MM.1S (cell line): Measurements from ENCODE around the gene PHF12.

Experiments
- DNase-seq: peaks from one replicate; pipeline ENCODE4 v3.0.0-alpha.2; 2015
- H2AFZ ChIP-seq: fragments of 300-600 bp; sonication (generic); 2 replicates; pipeline ENCODE4 v1.6.0; 2016; ENCODE audit warnings: antibody characterized with exemption, low read length
- H3F3A ChIP-seq: fragments of 300-600 bp; sonication (generic); 2 replicates; pipeline ENCODE4 v1.6.1; 2016; ENCODE audit warnings: mild to moderate bottlenecking, antibody characterized with exemption, low read length, moderate library complexity, mixed read lengths; ENCODE audit not compliant: insufficient read depth
- H3K27ac ChIP-seq: fragments of 300-600 bp; sonication (generic); 2 replicates; pipeline ENCODE4 v1.5.1; 2016; ENCODE audit warnings: mild to moderate bottlenecking, low read length
- H3K27me3 ChIP-seq: fragments of 300-600 bp; sonication (generic); replicated peaks from 2 replicates; pipeline ENCODE4 v1.6.0; 2016; ENCODE audit warnings: low read length; ENCODE audit not compliant: insufficient read depth
- H3K36me3 ChIP-seq: fragments of 300-600 bp; sonication (generic); replicated peaks from 2 replicates; pipeline ENCODE4 v1.6.1; 2016; ENCODE audit warnings: mild to moderate bottlenecking, low read length, mixed read lengths; ENCODE audit not compliant: insufficient read depth
- H3K4me1 ChIP-seq: fragments of 300-600 bp; sonication (generic); 2 replicates; pipeline ENCODE4 v1.6.1; 2016; ENCODE audit warnings: low read length, mixed read lengths
- H3K4me2 ChIP-seq: fragments of 300-600 bp; sonication (generic); 2 replicates; pipeline ENCODE4 v1.6.0; 2016; ENCODE audit warnings: low read depth, low read length
- H3K4me3 ChIP-seq: fragments of 300-600 bp; sonication (generic); 2 replicates; pipeline ENCODE4 v1.5.1; 2016; ENCODE audit warnings: low read length, mixed read lengths
- H3K79me2 ChIP-seq: fragments of 300-600 bp; sonication (generic); 2 replicates; pipeline ENCODE4 v1.6.1; 2016; ENCODE audit warnings: mixed run types, low read length, mixed read lengths
- H3K9ac ChIP-seq: fragments of 300-600 bp; sonication (generic); 2 replicates; pipeline ENCODE4 v1.6.1; 2016; ENCODE audit warnings: low read length, mixed read lengths
- H3K9me2 ChIP-seq: fragments of 300-600 bp; sonication (generic); replicated peaks from 2 replicates; pipeline ENCODE4 v1.6.1; 2016; ENCODE audit warnings: mild to moderate bottlenecking, low read length, mixed read lengths; ENCODE audit not compliant: insufficient read depth
- H3K9me3 ChIP-seq: fragments of 300-600 bp; sonication (generic); replicated peaks from 2 replicates; pipeline ENCODE4 v1.6.1; 2016; ENCODE audit warnings: mild to moderate bottlenecking, low read length, mixed read lengths; ENCODE audit not compliant: insufficient read depth
- H4K20me1 ChIP-seq: fragments of 300-600 bp; sonication (generic); 2 replicates; pipeline ENCODE4 v1.6.1; 2016; ENCODE audit warnings: mild to moderate bottlenecking, low read length, moderate library complexity, mixed read lengths; ENCODE audit not compliant: insufficient read depth
- EZH2 ChIP-seq: fragments of 300-600 bp; sonication (generic); optimal IDR thresholded peaks from 2 replicates; pipeline ENCODE3; 2017; ENCODE audit warnings: low read depth, mild to moderate bottlenecking, antibody characterized with exemption, low read length, mixed read lengths
- EZH2phosphoT487 ChIP-seq: fragments of 300-600 bp; sonication (generic); IDR thresholded peaks from 2 replicates; pipeline ENCODE4 v1.6.1; 2018; ENCODE audit warnings: antibody characterized with exemption, low read length
- TF ChIP-seq, protein P1 (sequence below): fragments of 300-600 bp; sonication (generic); IDR thresholded peaks from 2 replicates; pipeline ENCODE4 v1.5.1; 2016; ENCODE audit warnings: antibody characterized with exemption, low read length, mixed read lengths

The PHF12 gene

DNA sequence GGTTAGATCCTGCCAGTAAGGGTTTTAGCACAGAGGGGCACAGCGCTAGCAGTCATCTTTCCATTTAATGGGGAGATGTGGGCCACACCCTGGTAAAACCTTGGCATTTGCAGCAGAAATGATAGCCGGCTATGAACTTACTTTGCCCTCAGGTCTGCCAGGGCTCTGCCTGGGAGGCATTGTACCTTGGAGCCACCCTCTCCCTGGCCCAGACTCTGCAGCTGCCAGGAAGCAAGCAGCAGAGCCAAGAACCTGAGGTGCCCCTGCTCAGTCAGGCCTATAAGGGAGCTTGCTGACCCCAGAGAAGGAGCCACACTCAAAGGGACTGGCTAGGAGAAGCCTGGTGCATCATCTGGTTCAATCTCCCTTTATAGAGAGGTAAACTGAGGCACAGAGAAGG, 23.7 kb upstream of the PHF12 start:
- H3K27me3 ChIP-seq = no peaks in the 10 kb centered on the region
- no peak overlapping the region for H3K4me3 ChIP-seq
- H3K9me3 ChIP-seq = no peaks in the 10 kb centered on the region
- no peak for TF ChIP-seq EZH2
- TF ChIP-seq, protein P1, sequence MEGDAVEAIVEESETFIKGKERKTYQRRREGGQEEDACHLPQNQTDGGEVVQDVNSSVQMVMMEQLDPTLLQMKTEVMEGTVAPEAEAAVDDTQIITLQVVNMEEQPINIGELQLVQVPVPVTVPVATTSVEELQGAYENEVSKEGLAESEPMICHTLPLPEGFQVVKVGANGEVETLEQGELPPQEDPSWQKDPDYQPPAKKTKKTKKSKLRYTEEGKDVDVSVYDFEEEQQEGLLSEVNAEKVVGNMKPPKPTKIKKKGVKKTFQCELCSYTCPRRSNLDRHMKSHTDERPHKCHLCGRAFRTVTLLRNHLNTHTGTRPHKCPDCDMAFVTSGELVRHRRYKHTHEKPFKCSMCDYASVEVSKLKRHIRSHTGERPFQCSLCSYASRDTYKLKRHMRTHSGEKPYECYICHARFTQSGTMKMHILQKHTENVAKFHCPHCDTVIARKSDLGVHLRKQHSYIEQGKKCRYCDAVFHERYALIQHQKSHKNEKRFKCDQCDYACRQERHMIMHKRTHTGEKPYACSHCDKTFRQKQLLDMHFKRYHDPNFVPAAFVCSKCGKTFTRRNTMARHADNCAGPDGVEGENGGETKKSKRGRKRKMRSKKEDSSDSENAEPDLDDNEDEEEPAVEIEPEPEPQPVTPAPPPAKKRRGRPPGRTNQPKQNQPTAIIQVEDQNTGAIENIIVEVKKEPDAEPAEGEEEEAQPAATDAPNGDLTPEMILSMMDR = no peak
- TF ChIP-seq EZH2phosphoT487 = no peak
- no peaks in the 10 kb centered on the region for H4K20me1 ChIP-seq
- H3K4me2 ChIP-seq = no peak overlapping the region
- no peaks in the 10 kb centered on the region for H3K9me2 ChIP-seq
- H3K4me1 ChIP-seq = peaks cover 5% of the 10 kb centered on the region
- no peaks in the 10 kb centered on the region for H3K79me2 ChIP-seq
- H3K36me3 ChIP-seq = no peaks in the 10 kb centered on the region
- DNase-seq = no peak
- no peaks in the 10 kb centered on the region for H3F3A ChIP-seq
- no peak overlapping the region for H3K27ac ChIP-seq
- H2AFZ ChIP-seq = no peak overlapping the region
- no peak overlapping the region for H3K9ac ChIP-seq

DNA sequence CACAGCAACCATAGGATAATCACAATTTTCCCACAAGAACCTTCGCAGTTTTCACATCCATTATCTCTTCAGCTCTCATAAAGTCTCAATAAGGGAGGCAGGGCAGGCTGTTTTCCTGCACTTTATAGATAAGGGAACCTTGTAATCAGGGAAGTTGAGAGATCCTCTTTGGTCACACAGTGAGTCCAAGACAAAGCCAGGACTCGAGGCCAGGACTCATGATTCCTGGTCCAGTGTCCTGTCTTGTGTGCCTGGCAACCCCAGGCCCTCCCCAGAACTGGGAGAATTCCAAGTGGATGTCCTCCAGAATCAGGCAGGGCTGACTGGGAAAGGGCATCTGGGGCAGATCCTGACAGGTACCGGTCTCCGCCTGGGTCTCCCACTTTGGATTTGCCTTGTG, 23.1 kb upstream of the PHF12 start:
- no peak for DNase-seq
- Histone ChIP-seq H3K79me2 (no peaks in the 10 kb centered on the region), H3K36me3 (no peaks in the 10 kb centered on the region), H3K4me2 (no peak overlapping the region), H3K9ac (no peak overlapping the region), H3K27me3 (no peaks in the 10 kb centered on the region), H3K9me2 (no peaks in the 10 kb centered on the region), H4K20me1 (no peaks in the 10 kb centered on the region), H3K4me1 (peaks cover 9% of the 10 kb centered on the region), H3K27ac (no peak overlapping the region), H3K9me3 (no peaks in the 10 kb centered on the region), H3F3A (no peaks in the 10 kb centered on the region), H2AFZ (no peak overlapping the region), H3K4me3 (no peak overlapping the region)
- TF ChIP-seq EZH2phosphoT487 (no peak), EZH2 (no peak)

DNA sequence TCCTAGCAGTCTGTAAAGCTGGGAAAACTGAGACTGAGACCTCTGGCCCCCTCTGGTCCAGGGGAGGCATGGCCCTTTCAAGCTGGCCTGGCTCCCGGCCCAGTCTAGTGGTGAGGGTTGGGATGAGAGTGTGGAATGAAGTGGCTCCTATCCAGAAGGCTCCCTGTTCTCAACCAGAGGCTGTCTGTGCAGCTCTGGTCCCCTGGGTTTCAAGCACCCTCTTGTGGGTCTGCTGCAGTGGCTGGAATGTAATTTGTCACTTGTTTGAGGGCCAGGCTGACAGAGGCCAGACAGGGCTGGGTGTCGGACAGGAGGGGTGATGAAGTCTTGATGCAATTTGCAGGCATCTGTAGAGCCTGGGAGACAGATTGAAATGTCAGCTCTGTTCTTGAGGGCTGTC, 22.1 kb upstream of the PHF12 start:
- no peaks in the 10 kb centered on the region for H3K79me2 ChIP-seq
- no peaks in the 10 kb centered on the region for H3K27me3 ChIP-seq
- no peaks in the 10 kb centered on the region for H3K36me3 ChIP-seq
- H3K9ac ChIP-seq = no peak overlapping the region
- H3F3A ChIP-seq = no peaks in the 10 kb centered on the region
- no peak overlapping the region for H2AFZ ChIP-seq
- no peak for DNase-seq
- H3K4me3 ChIP-seq = no peak overlapping the region
- no peaks in the 10 kb centered on the region for H4K20me1 ChIP-seq
- H3K4me2 ChIP-seq = no peak overlapping the region
- peaks cover 9% of the 10 kb centered on the region for H3K4me1 ChIP-seq
- TF ChIP-seq EZH2 (no peak), EZH2phosphoT487 (no peak)
- TF ChIP-seq, protein P1 = no peak
- no peaks in the 10 kb centered on the region for H3K9me3 ChIP-seq
- H3K9me2 ChIP-seq = no peaks in the 10 kb centered on the region
- H3K27ac ChIP-seq = no peak overlapping the region

- Histone ChIP-seq H3K27me3 (no peaks in the 10 kb centered on the region), H3K36me3 (no peaks in the 10 kb centered on the region), H3K4me2 (no peak overlapping the region), H3K4me1 (peaks cover 9% of the 10 kb centered on the region), H3K9me3 (no peaks in the 10 kb centered on the region), H3K9ac (no peak overlapping the region), H3K9me2 (no peaks in the 10 kb centered on the region), H3K4me3 (no peak overlapping the region), H3K79me2 (no peaks in the 10 kb centered on the region), H3K27ac (no peak overlapping the region), H4K20me1 (no peaks in the 10 kb centered on the region), H2AFZ (no peak overlapping the region), H3F3A (no peaks in the 10 kb centered on the region)
- TF ChIP-seq EZH2phosphoT487 = no peak
- TF ChIP-seq EZH2 = no peak
- TF ChIP-seq, protein P1 = no peak
- DNase-seq = no peak
Observed at GRCh38 chr17:28972437-28972836, 21.1 kb upstream of the PHF12 start.
